ENCODE data around the gene DLG2.

Gene DLG2

DNA sequence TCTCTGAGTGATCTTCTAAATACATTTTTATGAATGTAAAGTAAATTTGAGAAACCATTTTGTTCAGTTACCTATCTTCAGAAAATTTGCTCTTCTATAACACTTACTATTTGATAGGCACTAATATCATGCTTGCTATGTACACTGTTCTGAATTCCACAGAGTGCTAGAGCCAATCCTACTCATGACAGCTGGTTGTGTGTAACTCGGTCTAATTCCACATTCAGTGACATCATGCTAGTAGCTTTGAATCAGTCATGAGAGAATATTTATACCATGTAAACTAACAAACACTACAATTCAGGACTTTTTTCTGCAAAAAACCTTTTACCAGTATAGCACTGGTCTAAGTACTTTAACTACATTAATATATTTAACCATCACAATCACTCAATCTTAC lies 902.9 kb downstream of the DLG2 start:
- DNase-seq, result no peak

DNA sequence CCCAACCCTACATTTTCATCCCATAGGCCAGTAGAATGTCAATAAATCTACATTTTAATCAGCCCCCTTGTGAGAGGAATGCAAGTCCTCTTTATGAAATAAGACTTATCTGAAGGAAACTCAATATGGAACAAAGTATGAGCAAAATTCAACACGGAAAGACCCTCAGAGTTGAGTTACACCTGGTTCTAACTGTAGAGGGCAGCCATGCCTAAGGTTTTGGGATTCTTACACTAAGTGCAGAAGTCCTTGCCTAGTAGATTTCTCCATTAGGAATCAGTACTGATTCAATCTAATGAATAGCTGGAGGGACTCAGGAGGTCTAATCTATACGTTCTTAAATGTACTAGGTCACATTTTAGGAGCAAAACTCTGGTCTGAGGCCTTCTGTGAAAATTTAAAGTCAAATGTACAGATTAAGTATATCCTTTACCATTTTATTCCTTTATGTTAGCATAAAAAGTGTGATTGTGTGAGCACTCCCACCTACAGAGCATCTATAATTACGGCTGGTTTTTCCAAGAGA lies 904.5 kb downstream of the DLG2 start:
- DNase-seq, result no peak

DNA sequence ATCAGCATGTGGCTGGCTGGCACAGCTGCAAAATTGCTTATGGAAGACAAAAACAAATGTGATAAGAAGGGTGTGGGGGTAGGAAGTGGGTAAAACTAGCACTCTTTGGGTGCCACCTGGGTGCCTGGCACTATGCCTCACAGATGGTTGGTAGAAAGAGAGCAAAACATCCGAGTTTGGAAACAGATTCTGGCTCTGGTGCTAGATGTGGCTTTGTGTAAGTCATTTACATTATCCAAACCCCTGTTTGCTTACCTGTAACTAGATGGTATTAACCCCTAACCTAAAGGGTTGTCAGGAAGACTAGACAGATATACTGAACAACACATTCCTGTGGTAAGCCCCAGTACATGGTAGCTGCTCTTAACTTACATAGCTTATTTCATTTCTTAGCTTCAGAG lies 905.6 kb downstream of the DLG2 start:
- DNase-seq, result no peak

DNA sequence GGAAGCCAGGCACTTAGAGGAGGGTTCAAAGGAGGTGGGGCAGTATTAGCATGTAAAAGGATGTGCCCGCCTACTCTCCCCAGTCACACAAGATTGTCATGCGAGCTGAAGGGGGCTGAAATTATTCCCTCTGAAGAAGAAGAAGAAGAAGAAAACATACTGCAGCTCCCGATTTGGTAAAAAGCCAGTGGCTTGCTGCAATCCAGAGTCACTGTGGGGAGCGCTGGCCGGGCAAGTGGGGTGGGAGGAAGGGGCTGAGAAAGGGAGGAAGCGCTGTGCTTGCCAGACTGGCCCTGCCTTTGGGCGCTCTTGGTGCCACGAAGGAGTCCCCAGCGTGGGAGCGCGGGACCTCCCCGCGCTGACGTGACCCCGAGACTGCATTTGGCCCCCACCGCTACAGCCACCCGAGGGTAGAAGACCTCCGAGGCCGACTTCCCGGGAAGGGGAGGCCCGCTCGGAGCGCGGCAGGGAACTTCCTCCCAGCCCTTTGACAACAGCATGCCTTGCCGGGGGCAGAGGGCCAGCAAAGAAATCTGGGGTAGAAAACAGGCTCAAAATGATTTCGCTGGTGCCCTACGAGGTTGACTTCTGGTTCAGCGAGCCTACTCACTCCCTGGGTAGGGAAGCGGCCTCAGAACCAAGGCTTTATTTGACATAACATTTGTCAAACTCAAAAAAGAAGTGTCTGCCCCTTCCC lies 906.3 kb downstream of the DLG2 start:
- DNase-seq, result peak; percentile 4 to 21

DNA sequence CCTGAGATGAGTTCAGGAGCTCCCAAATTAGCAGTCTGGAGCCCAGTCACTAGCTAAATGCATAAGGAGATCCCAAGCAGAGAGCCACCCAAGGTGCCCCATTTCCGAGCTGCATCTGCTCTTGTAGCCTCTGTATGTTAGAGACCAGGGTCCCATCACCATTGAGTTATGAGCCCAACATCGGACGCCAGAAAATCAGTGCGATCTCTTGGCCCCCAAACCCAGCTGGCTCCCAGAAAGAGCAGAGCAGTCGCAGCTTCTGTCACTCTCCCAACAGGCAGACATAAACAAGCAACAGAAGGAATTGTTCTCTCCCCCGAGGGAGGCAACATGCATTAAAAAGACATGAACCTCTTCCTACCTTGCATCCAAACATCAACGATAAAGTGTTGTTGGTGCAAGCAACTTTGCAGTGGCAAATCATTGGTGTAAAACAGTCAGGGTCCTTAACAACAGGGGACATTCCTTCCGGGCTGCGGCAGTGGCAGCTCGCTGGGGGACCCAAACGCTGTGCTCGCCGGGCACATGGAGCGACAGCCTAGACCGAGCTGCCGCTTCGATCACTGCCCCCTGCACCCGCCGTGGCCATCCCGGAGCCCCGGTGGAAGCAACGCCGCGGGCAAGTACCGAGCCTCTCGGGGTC lies 907.1 kb downstream of the DLG2 start:
- DNase-seq, result no peak

DNA sequence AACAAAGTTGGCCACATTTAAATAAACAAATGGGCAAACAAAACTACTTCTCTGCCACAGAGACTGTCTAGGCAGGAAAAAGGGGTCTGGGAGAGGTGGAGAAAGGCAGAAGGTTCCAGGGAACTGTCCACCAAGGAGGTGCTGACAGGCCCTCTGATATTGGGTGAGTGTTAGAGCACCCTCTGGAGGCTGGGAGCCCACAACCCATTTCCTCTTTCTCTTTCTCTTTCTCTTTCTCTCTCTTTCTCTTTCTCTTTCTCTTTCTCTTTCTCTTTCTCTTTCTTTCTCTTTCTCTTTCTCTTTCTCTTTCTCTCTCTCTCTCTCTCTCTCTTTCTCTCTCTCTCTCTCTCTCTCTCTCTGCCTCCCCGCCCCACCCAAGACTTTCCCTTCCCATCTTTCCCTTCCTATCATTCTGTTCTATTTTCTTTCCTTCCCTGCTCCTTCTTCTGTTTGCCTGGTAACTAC lies 912.8 kb downstream of the DLG2 start:
- DNase-seq, result peak; percentile 50 to 53

DNA sequence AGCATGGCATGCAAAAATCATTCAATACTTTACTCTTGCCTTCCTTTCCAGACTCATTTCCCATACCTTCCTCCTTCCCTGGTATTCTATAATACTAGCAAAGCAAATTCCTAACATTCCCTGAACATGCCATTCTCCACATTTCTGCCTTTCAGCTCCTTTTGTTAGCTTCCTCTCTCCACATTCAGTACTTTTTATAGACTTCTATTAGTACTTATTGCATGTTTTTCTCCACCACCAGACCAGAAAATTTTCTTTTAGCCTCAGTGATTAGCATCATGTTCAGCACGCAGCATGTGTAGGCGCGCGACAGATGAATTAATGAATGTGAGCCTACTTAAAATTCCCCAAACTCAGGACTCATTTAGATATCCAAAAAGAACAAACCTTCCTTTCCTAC lies 935.3 kb downstream of the DLG2 start:
- DNase-seq, result no peak

DNA sequence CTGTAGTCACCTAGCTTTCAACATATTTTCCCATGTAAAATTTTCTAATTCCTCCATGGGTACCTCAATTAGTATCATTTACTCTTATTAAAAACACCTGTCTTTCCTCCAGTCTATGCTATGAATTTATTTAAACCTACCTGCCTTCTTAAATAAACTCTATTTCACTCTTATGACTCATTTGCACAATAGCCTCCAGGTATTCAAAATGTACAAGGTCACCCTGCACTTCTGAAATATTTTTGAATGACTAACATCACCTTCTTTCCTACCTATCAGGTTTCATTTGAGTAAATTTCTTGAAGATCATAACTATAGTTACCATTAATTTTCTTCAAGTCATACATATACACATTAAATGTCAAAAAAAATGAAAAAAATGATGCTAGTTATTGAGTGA lies 939.7 kb downstream of the DLG2 start:
- no peak for DNase-seq

DNA sequence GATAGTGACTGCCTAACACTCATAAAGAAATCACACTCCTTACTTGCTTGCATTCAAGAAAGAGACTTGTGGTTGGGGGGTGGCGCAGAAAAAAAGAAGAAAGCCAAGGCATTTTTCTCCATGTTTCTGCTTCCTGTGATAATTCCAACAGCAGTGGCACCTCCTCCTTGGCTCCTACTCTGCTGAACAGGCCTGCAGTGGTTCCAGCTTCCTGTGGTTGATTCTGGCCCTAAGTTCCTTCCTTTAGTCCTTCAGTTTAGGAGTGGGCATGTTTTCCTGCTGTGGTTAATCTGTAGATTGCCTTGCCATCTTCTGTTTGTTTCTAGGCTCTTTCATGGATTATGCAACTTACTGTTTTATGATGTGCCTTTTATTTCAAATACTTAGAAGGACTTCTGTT lies 940.4 kb downstream of the DLG2 start:
- DNase-seq, result no peak

DNA sequence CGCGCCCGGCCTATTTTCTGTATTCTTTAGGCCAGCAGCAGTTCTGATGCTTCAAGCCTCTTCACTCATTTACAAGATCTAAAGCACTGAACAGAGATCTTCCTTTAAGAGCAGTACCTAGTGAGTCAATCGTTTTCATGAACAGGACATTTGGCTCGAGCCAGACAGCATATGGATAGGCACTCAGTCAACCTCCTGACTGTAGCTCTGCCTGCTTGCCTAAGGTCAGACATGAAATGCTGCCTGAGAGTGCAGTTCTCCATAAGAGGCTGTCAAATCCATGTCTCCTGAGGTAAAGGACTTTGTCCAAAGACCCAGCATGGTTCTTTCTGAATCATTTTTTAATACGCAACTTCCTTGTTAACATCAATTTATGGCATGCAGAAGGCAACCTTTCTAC lies 941.2 kb downstream of the DLG2 start:
- DNase-seq, result no peak

DNA sequence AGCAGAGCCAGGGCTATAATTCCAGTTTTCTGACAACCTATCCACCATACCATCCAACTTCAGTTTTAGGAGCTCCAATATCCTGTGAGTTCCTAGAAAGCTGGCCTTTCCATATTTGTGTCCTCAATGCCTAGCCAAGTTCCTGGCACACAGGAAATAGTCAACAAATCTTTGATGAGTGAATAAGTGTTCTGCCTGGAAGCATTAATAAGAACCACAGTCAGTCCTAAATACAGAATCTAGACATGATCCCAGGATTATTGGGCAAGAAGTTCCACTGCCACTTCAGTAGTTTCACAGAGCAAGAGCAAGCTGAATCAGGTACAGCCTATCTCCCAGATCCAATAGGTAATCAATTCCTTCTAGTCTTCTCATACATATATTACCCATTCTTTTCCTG lies 942.0 kb downstream of the DLG2 start:
- DNase-seq, result no peak

DNA sequence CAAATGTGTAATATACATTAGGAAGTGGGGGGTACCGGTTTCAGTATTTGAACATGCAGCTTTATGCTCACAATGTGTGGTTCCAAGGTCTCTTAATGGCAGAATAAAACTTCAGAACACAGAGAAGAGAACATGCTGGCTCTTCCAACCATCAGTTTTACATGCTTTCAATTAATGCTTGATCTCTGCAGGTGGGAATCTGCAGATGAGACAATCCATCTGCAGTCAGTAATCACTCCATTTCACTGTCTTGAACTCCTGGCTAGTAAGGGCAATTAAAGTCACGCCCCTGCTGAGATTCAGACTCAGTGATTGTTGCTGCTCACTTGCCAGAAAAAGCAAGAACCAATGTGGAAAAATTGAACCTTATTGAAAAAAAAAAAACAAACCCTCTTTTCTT lies 945.7 kb downstream of the DLG2 start:
- no peak for DNase-seq

DNA sequence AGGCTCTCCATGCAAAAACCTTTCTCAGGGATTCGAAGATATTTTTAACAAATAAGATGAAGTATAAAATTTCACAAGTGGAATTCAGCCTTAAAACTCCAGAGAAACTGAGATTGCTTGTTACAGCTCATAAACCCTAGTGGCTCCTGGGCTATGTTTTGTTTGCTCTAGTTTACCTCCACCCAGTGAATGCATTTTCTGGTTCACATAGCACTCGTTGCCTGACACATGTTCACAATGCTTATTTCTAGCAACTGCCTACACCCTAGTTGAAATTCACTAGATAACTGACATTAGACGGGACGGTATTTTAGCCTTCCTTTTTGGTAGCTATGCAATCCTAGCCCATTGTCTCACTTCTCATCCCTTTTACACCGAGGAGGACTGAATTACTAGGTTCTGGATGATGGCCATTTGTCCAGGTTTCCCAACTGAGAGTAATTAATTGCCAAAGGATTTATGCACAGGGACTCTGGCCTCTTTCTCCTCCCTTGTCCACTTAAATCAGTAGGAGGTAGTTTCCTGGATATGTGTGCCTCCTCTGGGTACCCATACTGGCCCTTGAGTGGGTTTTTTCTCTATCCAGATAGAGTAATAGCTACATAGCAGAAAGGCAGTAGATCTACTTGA lies 951.6 kb downstream of the DLG2 start:
- no peak for DNase-seq

DNA sequence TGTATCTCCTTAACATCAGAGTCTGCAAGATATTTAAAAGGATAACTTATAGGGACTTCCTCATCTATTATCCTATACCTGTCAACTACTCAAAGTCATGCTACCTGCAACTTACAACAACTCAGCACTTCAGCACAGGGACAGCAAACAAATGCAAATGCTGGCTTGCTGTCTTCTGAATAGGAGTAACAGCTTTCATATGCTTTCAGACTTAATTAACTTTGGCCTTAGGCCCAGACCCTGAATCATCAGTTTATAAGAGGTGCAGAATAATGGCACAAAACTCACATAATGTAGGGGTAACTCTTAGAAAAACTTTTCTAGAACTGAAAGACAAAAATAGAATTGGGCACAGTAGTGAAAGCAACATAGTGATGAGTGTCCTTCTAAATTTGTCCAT lies 953.4 kb downstream of the DLG2 start:
- DNase-seq, result no peak

DNA sequence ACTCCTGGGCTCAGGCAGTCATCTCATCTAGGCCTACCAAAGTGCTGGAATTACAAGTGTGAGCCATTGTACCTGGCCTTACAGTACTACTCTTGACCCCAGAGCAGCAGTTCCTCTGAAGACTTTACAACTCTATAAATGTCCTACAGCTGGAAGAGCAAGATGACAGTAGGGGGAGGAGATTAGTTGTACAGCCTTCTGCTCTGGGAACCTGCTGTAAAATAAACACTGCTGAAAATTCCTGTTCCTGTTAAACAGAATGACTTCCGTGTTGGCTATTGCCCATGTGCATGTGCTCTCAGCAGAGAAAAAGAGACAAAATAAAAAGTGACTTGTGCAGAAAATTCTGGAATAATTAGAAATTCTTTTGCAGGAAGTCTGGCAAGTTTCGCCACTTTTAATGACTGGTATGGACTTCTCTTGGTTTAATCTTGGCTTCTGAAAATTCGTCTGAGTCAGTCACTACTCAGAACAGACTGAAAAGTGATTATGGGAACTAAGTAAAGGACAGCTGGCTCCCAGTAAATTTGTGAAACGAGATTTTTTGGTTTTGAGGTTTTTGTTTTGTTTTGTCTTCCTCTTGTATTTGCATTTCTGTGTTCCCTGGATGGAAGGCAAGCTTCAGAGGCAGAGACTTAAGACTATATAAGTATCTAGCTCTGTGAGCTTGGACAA lies 955.7 kb downstream of the DLG2 start:
- no peak for DNase-seq

DNA sequence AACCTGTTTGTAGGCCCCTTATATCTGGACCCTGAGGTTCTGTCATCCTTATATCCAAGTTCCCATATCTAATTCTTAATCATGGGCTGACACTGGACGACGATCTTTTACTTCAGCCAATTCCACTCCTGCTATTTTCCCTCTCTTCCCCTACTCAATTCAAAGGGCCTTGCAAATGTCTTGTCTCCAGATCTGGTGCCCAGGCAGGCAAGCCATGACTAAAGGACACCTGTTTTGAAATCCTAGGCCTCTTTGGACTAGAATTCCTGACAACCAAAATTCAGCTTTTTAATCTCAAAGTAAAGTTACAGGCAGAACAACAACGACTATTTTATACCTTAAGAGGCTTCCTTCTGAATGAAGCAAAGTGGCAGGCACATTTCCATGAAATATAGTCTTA lies 963.4 kb downstream of the DLG2 start:
- no peak for DNase-seq

DNA sequence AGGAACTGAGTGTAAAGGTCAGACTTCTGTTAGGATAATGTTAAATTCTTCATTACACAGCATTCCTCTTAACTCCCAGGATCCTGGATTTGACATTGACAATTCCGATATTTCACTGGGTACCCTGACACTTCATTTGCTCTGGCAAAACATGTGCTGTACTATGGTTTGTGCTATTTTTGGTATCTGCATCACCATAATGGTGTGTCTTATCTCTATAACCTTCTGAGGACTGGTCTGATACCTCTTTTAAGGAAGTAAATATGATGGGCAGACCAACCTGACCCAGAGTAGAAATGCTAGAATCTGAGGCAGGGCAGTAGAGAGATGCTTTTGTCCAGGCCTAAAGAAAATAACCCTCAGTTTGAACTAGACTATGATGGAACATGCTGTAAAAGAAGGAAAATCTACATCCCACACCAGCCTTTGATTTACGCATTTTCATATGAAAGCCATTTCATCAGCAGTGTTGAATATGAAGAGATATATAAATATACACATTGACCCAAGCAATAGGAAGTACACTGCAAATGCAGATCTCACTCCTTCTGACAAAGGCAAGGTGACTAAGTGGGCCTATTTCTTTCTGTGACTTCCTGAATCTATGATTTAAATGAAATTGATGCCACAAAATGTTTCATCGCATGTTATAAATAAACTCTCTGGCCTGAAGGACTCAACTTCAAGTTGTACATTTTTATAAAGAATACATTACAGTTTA lies 966.7 kb downstream of the DLG2 start:
- DNase-seq, result no peak

DNA sequence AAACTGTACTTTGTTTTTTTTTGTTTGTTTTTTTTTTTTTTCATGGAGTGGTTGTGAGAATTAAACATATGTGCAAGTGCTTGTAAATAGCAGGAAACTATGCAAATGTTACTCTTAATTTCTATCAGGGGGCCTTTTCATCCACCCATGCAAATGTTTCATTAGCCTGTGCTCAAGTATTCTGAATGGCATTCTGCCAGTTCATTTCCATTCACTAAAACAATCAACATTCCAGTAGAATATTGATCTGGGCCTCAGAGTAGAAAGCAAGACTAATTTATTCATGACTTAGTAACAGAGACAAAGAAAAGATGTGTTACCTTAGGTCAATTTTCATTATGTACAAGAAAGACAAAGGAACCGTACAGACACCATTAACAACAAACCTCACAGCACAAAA lies 971.4 kb downstream of the DLG2 start:
- no peak for DNase-seq

DNA sequence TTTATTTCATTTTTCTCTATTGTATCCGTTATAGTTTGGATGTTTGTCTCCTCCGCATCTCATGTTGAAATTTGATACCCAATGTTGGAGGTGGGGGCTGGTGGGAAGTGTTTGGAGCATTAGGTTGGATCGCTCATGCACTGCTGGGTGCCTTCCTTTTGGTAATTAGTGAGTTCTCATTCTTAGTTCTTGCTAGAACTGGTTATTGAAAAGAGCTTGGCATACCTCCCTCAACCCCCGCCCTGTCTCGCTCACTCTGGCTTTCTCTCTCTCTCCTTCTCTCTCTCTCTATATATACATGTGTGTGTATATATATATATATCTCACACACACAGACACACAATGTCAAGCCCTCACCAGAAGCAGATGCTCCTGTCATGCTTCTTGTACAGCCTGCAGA lies 978.7 kb downstream of the DLG2 start:
- DNase-seq, result no peak

DNA sequence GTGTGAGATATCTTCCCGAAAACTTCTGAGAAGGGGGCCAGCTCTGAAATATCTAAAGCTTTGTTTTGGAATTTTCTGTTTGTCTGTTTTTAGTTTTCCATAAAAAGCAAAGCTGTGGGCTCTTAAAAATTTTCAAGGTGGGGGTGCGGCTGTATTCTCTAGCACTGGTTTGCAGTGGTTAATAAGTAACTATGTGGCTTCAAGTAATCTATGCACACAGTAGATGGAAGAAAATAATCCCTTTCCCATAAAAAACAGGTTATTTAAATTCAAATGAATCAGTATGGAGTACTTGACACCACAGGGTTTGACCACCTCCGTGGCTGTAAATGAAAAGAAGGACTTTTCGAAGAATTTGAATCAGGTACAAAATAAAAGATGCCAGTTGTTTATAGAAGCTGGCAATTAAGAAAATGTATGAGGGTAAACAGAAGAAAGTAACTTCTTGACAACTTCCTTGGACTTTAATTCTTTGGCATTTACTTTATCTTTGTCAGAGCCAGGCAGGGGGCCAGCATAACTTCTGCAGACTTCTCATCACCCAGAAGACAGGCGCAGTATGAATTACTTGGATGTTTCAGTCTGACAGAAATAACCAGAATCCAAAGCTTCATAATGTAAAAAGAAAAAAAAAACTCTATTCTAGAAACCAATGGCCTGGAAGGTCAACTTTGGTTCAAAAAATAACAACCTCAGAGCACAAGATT lies 981.0 kb downstream of the DLG2 start:
- no peak for DNase-seq

DNA sequence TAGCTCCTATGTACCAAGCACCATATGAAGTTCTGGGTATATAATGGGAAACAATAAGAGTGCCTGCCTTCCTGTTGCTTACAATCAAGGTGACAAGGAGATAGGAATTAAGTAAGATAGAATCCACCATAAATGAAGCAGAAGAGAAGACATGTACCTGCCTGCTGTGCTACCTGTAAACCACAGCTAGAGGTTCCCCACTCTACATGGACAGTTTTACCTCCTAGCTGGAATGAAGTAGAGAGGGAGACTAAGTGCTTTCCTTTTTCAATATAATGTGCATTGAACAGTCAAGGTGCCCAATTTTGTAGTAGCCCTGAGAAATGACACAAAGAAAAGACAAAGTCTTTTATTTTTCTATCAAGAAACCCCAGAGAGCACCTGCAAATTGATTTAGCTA lies 984.6 kb downstream of the DLG2 start:
- no peak for DNase-seq

DNA sequence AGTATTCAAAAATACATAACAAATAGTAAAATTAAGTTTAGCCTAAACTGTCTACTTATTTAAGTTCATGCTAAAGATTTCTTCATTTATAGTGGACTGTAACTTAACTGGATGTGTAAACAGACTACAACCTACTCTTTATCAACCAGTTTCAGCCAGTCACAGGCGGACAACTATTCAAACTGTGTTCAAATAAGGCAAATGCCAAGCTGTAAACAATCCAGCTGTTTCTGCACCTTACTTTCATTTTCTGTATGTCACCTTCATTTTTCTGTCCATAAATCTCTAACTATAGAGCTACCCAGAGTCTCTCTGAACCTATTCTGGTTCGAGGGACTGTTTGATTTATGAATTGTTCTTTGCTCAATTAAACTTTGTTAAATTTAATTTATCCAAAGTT lies 992.8 kb downstream of the DLG2 start:
- DNase-seq, result no peak

Measured in inflammatory macrophage (primary cell).